Limb (tissue), 2 donors: Measurements from ENCODE around the gene LY6G5B.

Experiments
- DNase-seq, 2 donors: peaks; one replicate each; pipeline ENCODE4 v3.0.0-alpha.2; 2016; ENCODE audit errors: extremely low spot score in 2 of 2

LY6G5B gene

GRCh38 chr6:31713991-31714684 lies 44.4 kb downstream of the LY6G5B start:
- DNase-seq: no peak

GRCh38 chr6:31715022-31715958 lies 45.5 kb downstream of the LY6G5B start, which contains the start of gene LY6G6D:
TSS of gene LY6G6D (plus strand) at chr6:31715348. CDS start at chr6:31715356, 8 bp downstream.
- DNase-seq: peak in 1 of 2 donors; percentile 59

- no peak for DNase-seq
Measured at GRCh38 chr6:31717499-31718222, 47.9 kb downstream of the LY6G5B start.

GRCh38 chr6:31718265-31718664 lies 48.5 kb downstream of the LY6G5B start:
- no peak for DNase-seq

- no peak for DNase-seq
Measured at GRCh38 chr6:31719001-31719400, 49.2 kb downstream of the LY6G5B start.

GRCh38 chr6:31720196-31720770 lies 50.5 kb downstream of the LY6G5B start:
- DNase-seq: no peak

GRCh38 chr6:31721351-31722020 lies 51.7 kb downstream of the LY6G5B start, which contains the start of gene LY6G6C:
TSS of gene LY6G6C (minus strand) at chr6:31721746. CDS start at chr6:31721679, 67 bp downstream.
- DNase-seq: no peak

GRCh38 chr6:31722173-31722572 lies 52.4 kb downstream of the LY6G5B start:
- DNase-seq: no peak
